Measurements from ENCODE around the gene TTYH2.
"Not testable (repeated sequence)": the region's sequence is repeated elsewhere in the genome, so short reads cannot be mapped to it uniquely, and the experiment has no call there.

Gene TTYH2

DNA sequence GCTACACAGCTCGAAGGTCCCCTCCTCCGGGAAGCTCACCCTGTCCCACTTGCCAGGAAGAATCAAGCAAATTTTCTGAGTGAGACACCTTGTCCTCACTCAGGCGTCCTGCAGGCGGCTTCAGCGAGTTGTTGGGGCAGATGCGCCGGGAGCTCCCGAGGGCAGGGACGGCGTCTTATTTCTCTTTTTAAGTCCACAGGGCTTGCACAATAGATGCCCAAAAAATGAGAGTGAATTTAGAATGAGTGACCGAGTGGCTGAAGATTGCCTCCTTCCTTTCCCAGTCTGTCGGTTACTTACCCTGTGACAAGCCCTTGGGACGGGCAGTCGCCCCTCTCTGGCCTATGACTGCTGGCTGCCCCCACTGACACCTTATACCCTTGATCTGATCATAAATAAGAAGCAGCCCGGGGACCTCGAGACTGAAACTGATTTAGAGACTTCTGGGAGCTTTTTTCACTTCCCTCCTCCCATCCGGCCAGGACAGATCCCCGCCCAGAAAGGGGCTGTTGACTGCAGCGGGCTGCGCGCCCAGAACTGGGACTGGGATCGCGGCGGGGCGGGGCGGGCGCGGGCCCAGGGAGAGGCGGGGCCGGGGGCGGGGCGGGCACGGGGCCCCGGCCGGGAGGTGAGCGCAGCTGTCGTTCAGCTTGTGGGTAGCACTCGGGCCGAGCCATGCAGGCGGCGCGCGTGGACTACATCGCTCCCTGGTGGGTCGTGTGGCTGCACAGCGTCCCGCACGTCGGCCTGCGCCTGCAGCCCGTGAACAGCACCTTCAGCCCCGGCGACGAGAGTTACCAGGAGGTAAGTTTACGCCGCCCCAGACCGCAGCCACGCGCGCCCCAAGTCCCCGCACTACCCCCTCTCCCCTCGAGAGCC is at the start of gene TTYH2:
Gene TTYH2 (plus strand): TSS at position 659 of the 879 bp plus-strand sequence. CDS start 17 bp downstream, at position 676.
- DNase-seq = peak; percentile 62

GRCh38 chr17:74163836-74164235 is 49.5 kb upstream of the TTYH2 start:
- no peak for DNase-seq

DNA sequence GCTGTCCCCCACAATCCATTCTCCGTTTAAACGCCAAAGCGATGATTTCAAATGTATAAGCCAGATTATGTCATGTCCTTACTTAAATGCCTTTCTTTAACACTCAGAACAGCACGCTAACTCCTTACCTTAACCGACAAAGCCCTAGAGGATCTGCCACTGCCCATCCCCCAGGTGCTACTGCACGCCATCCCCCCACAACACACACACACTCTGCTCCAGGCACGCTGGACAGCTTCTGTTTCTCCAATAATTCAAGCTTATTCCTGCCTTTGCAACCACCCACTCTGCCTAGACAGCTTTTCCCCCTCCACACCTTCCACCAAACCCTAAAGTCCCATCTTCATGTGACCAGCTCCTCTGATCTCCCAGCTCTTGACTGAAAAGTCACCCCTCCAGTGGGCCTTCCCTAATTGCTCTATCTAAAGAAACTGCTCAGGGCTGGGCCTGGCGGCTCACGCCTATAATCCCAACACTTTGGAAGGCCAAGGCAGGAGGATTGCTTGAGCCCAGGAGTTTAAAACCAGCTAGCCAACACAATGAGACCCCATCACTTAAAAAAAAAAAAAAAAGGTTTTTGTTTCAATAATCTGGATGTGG is 48.8 kb upstream of the TTYH2 start:
- DNase-seq = no peak

DNA sequence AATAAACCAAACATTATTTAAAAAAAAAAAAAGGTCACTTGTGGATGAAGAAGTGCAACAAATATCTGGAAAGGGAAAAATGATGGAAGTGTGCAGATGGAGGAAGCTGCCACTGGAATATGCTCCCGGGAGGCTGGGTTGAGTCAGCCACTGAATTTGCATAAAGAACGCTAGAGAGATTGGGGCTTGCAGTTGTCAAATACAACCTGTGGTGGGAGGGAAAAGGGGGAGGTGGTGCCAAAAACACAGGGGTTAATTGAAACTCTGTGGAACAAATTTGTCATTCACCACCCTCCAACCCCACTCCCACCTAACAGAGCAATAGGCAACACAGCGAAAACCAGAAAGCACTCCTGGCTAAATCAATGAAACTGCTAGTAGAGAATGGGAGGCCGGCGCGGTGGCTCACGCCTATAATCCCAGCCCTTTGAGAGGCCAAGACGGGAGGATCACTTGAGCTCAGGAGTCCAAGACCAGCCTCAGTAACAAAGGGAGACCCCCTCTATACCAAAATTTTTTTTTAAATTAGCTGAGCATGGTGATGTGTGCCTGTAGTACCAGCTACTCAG is 47.5 kb upstream of the TTYH2 start:
- DNase-seq = no peak

- no peak for DNase-seq
Measured at GRCh38 chr17:74170924-74171323, 42.4 kb upstream of the TTYH2 start.

DNA sequence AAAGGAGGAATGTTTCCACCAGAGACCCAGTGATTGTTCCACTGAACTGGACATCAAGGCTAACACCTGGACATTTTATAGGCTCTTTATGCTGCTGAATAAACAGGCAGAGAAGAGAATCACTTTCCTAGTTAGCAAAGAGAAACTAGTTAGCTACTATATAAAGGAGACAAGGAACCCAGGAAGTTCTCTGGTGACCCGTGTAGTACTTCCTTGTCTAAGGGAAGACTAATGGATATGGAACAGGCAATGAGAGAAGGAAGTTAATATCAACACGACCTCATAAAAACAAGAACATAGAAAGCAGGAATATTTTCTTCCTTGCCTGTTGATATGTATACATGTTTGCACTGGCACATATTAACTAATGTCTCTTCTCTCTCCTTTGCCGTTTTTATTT is 40.7 kb upstream of the TTYH2 start:
- no peak for DNase-seq

DNA sequence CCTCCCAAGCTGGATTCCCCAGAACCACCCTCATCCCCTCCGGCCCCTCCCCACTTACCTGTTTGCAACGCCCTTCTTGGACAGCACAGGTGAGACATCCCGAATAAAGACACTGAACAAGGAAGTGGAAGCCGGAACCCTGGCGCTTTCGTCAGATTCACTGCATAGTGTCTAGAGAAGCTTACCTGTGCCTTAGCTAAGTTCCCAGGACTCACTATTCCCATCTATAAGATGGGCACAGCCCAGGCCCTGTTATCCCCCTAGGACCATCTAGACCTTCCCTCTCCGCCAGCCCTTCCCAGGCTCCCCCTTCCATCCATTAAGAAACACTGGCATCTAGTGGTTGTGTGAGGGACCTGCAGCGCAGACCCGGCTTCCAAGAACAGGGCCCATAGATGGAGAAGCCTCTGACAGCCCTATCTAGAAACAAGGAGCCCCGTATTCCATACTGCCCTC is 36.8 kb upstream of the TTYH2 start:
- DNase-seq = peak; percentile 11

DNA sequence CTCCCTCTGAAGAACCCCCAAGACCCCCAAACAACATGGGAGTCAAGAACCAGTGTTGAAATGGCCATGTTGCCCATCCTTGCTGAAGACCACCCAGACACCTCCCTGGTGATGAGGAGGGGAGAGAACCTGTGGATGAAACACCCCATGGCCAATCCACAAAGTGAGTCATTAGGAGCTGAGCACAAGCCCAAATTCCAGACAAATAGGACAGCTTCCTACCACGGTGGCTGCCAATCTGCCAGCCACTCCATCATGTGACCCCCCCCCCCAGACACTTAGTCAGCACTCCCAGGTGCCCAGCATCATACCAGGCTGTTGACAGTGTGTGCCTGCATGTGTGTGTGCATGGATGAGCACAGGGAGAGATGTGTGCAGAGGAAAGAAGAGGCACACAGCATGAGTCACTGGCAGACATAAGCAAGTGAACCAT is 36.3 kb upstream of the TTYH2 start:
- DNase-seq = no peak

- DNase-seq = no peak
Measured at GRCh38 chr17:74179576-74179975, 33.8 kb upstream of the TTYH2 start.

DNA sequence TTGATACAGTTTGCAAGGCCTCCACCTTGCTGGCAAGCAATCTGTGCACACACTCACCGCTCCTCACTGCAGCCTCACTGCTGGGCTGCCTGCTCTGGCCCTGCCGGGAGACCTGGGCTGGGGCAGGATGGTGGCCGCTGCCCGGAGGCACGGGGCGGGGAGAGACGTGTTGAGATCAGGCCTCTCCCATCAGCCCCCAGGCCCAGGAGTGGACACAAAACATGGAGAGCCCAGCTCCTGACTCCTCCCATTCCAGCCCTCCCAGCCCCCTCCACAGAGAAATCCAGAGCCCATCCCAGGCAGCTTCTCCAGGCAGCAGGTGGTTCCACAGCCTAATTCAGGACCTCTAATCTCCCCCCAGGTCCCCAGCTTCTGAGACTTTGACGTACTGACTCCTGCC is 33.0 kb upstream of the TTYH2 start:
- no peak for DNase-seq

DNA sequence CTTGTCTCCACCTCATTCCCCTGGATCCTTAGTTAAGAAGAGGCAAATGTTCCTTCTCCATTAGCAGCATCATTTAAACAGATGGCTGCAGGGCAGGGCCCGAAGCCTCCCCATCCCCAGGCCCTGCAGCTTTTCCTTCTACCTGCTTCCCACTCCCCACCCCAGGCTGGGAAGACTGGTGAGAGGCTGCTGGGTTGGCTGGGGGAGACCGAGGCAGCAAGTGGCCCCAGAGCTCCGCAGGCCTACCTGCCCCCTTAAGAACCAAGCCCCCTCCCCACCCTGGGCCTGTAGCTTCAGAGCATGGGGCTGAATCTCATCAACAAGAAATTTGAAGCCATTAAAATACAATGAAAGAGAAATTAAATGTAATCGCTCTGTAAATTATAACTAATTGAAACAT is 32.0 kb upstream of the TTYH2 start:
- DNase-seq = no peak

GRCh38 chr17:74182041-74182723 is 31.2 kb upstream of the TTYH2 start:
- DNase-seq = no peak

GRCh38 chr17:74183411-74183810 is 30.0 kb upstream of the TTYH2 start:
- no peak for DNase-seq

GRCh38 chr17:74185571-74186185 is 27.7 kb upstream of the TTYH2 start:
- DNase-seq = no peak

DNA sequence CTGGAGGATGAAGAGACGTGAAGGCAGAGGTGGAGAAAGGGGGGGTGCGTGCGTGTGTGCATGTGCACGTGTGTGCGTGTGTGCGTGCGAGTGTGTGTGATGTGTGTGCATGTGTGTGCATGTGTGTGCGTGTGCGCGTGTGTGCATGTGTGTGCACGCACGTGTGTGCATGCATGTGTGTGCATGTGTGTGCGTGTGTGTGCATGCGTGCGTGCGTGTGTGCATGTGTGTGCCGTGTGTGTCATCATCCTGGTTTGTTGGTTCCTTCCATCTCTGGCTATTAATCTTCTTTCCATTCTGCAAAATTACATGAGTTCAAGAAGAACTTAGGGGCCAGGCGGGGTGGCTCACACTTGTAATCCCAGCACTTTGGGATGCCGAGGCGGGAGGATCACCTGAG is 26.9 kb upstream of the TTYH2 start:
- no peak for DNase-seq

DNA sequence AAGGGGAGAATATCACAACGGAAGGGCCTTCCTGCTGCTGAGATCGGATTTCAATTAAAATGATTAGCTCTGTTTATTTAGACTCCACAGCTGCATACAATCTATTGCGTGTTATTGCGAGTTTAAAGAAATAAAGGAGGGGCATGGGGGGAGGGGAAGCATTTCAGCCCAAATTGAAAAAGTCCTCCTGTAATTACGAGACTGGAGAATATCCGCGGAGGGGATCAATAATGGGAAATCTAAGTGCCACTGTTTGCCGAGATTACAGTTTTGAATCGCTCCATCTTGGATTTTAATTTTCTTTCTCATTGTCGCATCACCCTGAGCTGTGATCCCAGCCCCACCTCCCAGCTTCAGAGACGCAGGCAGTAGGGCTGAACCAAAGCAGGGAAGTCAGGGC is 25.6 kb upstream of the TTYH2 start:
- DNase-seq = no peak

DNA sequence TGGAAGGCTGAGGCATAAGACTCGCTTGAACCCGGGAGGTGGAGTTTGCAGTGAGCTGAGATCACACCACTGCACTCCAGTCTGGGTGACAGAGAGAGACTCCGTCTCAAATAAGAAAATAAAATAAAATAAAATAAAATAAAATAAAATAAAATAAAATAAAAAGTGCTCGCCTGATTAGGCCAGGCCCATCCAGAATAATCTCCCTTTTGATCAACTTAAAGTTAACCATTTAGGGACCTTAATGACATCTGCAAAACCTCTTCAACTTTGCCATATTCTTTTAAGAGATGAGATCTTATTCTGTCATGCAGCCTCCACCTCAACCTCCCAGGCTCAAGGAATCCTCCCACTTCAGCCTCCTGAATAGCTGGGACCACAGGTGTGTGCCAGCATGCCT is 24.7 kb upstream of the TTYH2 start:
- DNase-seq = not testable (repeated sequence)

DNA sequence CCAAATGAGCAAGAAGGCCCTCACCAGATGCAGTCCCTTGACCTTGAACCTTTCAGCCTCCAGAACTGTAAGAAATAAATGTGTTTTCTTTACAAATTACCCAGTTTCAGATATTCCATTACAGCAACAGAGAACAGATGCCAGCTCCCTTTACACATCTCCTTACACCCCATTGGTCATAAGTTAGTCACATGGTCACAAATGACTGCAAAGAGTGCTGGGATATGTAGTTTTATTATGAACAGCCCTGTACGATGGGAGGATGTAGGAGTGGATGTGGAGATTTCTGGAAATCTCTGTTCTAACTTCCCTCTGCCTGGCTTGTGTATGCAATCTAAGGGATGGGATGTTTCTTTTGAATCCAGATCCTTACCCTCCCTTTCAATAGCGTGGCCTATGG is 23.2 kb upstream of the TTYH2 start:
- DNase-seq = no peak

- DNase-seq = no peak
Measured at GRCh38 chr17:74190807-74191406, 22.5 kb upstream of the TTYH2 start.

GRCh38 chr17:74192950-74193781 is 20.2 kb upstream of the TTYH2 start:
- DNase-seq = no peak

DNA sequence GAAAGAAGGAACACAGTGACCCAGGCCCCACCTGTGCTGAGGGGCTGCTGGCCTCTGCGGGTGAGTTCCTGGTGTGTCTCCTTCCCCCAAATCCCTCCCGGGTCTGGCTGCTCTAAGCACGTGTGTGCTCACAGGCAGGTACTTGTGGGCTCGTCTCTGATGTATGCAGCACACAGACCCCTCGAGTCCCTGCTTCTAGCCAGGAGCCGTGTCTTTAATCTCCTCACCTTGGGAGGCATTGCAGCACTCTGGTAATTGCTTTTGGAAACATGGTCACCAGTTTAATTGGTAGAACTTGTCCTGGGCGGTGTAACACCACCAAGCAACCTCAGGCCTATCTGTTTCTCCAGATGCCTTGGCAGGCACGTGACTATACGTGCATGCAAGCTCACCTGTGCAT is 18.7 kb upstream of the TTYH2 start:
- no peak for DNase-seq

All from stimulated activated naive CD4-positive, alpha-beta T cell treated with Interleukin-2 at 50 U/mL for 16 hours (primary cell).